Skin epidermis (tissue), 12 donors: Measurements from ENCODE around the gene ENKUR.
"Not testable (repeated sequence)": the region's sequence is repeated elsewhere in the genome, so short reads cannot be mapped to it uniquely, and the experiment has no call there.

Experiments
- H3K27ac ChIP-seq, 21 experiments: fragments of 200-600 bp; sonication (generic) in 11 of 21; one replicate each; pipeline ENCODE4 v1.5.0; 2020; ENCODE audit warnings: mild to moderate bottlenecking in 3 of 21, inconsistent platforms in 2 of 21, moderate library complexity in 2 of 21
- H3K4me3 ChIP-seq, 7 experiments: fragments of 200-600 bp; sonication (generic) in 2 of 7; one replicate each; pipeline ENCODE4 v1.5.0; 2020; ENCODE audit warnings: inconsistent platforms in 2 of 7, mild to moderate bottlenecking in 2 of 7, moderate library complexity in 1 of 7

Gene ENKUR

GRCh38 chr10:24982319-24983112, 33.4 kb downstream of the ENKUR start:
- Histone ChIP-seq H3K4me3 (no peak overlapping the region), H3K27ac (no peak overlapping the region)

DNA sequence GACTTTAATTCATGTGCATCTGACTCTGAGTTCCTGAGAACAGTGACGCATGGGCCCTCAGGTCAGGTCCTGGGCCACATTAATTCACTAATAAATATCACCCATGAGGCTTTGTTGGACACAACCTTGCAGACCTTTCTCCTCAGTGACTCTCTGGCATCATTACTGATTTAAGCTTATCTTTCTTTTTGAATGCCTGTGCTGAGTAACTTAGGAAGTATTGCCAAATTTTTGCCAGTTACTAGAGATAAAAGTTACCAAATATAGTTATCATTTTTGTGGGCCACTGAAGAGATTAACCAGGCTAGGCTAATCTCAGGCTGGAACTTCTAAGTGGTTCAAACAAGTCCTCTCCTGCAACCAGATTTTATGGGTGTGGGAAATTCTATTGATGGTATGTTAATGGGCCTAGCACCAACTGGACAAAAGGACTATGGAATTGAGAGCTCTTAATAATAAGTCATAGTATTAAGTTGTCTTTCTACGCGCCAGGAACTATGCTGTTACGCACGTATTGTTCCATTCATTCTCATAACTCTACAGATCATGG, 34.7 kb downstream of the ENKUR start:
- H3K4me3 ChIP-seq, result no peak overlapping the region
- H3K27ac ChIP-seq, result no peak overlapping the region

- no peak overlapping the region for H3K27ac ChIP-seq
- no peak overlapping the region for H3K4me3 ChIP-seq
These were observed 36.3 kb downstream of the ENKUR start for GRCh38 chr10:24979685-24980084.

DNA sequence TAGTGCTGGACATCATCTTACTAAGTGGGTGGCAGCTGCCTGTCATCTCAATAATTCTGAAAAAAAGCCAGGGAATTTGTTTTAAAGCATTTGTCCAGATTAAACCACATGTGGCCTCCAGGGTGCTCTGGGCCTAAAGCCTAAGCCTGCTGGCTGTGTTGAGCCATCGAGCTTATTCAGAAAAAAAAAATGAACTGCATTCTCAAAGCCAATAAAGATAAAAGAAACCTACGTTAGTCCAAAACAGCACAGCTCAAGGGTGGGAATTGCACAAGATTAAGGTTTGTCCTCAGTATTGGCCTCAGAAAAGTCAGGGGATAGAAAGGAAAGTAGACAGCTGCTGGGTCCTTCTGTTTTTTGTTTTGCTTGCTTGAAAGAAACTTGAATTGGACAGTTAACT, 41.0 kb downstream of the ENKUR start:
- no peak overlapping the region for H3K4me3 ChIP-seq
- H3K27ac ChIP-seq, result peak overlapping the region in 2 of 21 experiments; percentile 5 to 10

- H3K4me3 ChIP-seq, result no peak overlapping the region
These were observed 42.8 kb downstream of the ENKUR start for GRCh38 chr10:24973163-24973562.

DNA sequence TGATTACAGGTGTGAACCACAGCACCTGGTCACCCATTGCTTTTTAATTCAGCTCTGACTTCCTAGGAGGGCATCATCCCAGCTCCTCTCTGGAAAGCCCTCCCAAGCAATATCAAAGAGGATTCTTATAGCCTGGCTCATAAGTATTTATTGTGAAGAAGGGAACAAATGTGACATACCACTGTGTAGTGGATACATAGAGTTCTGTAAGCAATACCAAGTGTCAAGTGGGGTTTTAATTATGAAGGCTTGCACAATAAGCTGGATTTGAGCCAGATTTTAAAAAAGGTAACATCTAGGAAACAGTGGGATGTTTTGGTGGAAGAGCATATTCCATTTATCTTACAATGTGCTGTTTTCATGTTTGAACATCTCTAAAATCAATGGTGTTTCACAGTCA, 44.6 kb downstream of the ENKUR start:
- no peak overlapping the region for H3K27ac ChIP-seq

More at GRCh38 chr10:24973163-24973562, 42.8 kb downstream of the ENKUR start:
- H3K27ac ChIP-seq, result no peak overlapping the region

GRCh38 chr10:24969841-24970281, 46.1 kb downstream of the ENKUR start:
- H3K4me3 ChIP-seq, result no peak overlapping the region
- H3K27ac ChIP-seq, result peak overlapping the region in 1 of 21 experiments; percentile 8

More for the DNA sequence above, 44.6 kb downstream of the ENKUR start:
- H3K4me3 ChIP-seq, result no peak overlapping the region

- H3K4me3 ChIP-seq, H3K27ac ChIP-seq: not testable (repeated sequence)
These were observed 47.0 kb downstream of the ENKUR start for GRCh38 chr10:24968951-24969350.

GRCh38 chr10:24968349-24968748, 47.6 kb downstream of the ENKUR start:
- Histone ChIP-seq H3K4me3 (no peak overlapping the region), H3K27ac (no peak overlapping the region)

GRCh38 chr10:24966962-24967481, 48.9 kb downstream of the ENKUR start:
- no peak overlapping the region for H3K27ac ChIP-seq
- no peak overlapping the region for H3K4me3 ChIP-seq

DNA sequence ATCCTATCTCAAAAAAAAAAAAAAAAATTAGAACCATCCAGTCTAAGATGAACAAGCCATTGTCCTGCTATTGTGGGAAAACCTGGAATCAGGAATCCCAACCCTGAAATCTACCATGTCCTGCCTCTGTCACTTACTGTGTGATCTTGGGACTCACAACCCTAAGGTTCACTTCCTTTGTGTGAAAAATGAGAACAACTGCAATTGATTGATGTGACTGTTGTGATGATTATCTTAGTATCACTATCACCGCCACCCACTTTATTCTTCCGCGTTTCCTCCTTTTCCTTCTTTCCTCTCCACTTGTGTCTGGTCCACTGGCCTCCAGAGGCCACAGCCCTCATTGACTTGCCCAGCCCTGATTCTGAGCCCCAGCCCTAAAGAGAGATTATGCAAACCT, 50.9 kb downstream of the ENKUR start:
- Histone ChIP-seq H3K4me3 (no peak overlapping the region), H3K27ac (no peak overlapping the region)

GRCh38 chr10:24963521-24964041, 52.4 kb downstream of the ENKUR start:
- no peak overlapping the region for H3K4me3 ChIP-seq
- no peak overlapping the region for H3K27ac ChIP-seq

DNA sequence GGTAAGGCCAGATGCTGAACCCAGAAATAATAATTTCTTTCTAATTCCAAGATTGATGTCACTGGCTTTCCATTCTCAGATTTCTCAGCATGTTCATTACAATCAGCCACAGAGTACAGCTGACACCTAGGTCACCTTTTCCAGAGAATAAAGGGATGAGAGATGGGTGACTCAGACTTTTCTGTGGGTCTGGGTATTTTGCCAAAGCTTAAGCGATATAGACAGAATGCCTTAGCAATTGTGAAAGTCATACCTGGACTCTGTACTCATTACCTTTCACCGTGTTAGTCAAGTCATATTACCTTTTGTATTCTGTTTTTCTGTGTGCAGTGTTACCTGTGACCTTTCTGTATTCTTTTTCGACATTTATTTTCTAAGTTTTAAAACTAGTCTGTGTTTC, 53.0 kb downstream of the ENKUR start:
- no peak overlapping the region for H3K27ac ChIP-seq

GRCh38 chr10:24961582-24961981, 54.4 kb downstream of the ENKUR start:
- Histone ChIP-seq H3K4me3 (no peak overlapping the region), H3K27ac (no peak overlapping the region)

More for the DNA sequence above, 53.0 kb downstream of the ENKUR start:
- H3K4me3 ChIP-seq, result no peak overlapping the region

DNA sequence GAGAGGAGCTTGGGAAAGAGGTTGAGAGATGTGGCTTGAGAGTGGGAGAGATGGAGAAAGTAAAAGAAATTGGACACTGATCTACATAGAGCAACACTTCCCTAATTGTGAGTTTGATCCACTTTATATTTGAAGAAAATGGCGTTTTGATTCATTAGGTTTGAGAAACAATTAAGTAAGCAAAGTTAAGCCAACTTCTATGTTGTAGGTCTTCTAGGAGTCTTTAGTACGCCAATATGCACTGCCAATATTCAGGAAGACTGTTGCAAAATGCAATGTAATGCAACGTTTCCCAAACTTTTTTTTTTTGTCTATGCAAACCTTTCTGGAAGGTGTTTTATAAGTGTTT, 56.6 kb downstream of the ENKUR start:
- H3K4me3 ChIP-seq, result no peak overlapping the region
- peak overlapping the region in 11 of 21 experiments; percentile 2 to 72 (median 54) for H3K27ac ChIP-seq

GRCh38 chr10:24958721-24959381, 57.1 kb downstream of the ENKUR start:
- H3K27ac ChIP-seq, result peak overlapping the region in 15 of 21 experiments; percentile 2 to 72 (median 51)
- no peak overlapping the region for H3K4me3 ChIP-seq

DNA sequence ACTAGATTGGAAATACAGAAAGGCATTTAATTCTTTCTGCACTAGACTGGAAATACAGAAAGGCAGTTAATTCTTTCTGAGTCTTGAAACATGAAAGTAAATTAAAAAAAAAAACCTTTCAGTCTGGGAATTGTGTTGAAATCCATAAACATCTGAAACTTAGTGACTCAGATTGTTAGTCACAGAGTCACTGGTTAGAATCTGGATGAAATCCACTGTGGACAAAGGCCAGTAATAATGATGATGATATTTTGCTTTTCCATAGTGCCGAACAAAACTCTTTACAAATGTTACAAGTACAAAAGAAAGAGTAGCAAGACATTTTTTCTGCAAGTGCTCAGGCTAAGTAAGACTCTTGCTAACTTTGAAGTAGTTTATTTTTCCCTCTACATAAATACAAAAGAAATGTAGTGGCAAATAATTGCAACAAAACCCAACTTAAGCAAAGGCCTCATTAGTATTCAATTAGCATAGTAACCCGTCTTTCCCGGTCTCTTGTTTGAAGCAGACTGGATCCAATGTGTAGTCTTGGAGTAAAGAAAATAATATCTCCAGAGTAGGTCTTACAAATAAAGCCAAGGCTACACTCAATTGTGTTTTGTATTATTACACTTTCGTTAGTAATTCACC, 57.8 kb downstream of the ENKUR start:
- H3K27ac ChIP-seq, result peak overlapping the region in 15 of 21 experiments; percentile 22 to 84 (median 62)
- no peak overlapping the region for H3K4me3 ChIP-seq

DNA sequence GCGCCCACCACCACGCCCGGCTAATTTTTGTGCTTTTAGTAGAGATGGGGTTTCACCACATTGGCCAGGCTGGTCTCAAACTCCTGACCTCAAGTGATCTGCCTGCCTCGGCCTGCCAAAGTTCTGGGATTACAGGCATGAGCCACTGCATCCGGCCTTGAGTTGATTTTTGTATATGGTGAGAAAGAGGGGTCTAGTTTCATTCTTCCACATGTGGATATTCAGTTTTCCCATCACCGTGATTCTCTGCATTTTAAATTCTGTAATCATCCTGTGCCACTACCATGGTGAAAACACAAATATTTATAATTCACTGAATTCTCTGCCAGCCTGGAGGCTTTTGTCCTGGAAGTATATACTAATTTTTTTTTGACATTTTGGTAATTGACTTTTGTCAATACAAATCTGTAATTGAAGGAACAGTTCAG, 58.3 kb downstream of the ENKUR start:
- not testable (repeated sequence) for H3K4me3 ChIP-seq
- H3K27ac ChIP-seq, result peak overlapping the region in 17 of 21 experiments; percentile 8 to 84 (median 61)

GRCh38 chr10:24953675-24954074, 62.3 kb downstream of the ENKUR start:
- peak overlapping the region in 1 of 7 experiments; percentile 61 for H3K4me3 ChIP-seq
- H3K27ac ChIP-seq, result peak overlapping the region in 19 of 21 experiments; percentile 73 to 97 (median 88)
